ENCODE data around the gene PRKD1. TPM values are rescaled to one million over a fixed set of nuclear protein-coding genes. Genes with fewer than 3 reads are reported as not detected.
"Not testable (repeated sequence)": the region's sequence is repeated elsewhere in the genome, so short reads cannot be mapped to it uniquely, and the experiment has no call there.

PRKD1 gene
- total and polyA plus RNA-seq, 2 donors, result 2.5 to 5.6 TPM

DNA sequence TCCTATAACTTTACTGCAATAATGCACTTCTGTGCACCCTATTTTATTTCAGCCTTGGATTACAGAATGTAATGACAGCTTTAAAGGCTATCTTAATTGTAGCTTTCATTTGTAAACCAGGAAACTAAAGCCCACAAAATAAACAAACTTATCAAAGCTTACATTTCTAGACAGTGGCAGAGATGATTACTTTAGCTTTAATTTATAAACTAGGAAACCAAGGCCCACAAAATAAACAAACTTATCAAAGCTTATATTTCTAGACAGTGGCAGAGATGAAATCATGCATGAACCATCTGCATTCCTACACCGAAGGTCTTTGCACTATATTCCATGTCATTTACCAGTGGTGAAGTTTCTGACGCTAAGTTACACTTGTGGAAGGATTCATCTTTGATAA is 74.4 kb downstream of the PRKD1 start:
- Histone ChIP-seq H3K27ac (ENCODE audit: low read depth in 1 of 2, low read length in 1 of 2) (no peak overlapping the region), H3K36me3 (ENCODE audit: control insufficient read depth in 2 of 2, insufficient read depth in 2 of 2, low read length in 1 of 2) (no peaks in the 10 kb centered on the region), H3K4me1 (ENCODE audit: control insufficient read depth in 2 of 2, insufficient read depth in 2 of 2, low read length in 2 of 2) (no peaks in the 10 kb centered on the region), H3K27me3 (ENCODE audit: control insufficient read depth in 2 of 2, insufficient read depth in 1 of 2, low read length in 1 of 2) (no peaks in the 10 kb centered on the region), H3K4me3 (ENCODE audit: low read length in 2 of 2) (no peak overlapping the region), H3K9me3 (ENCODE audit: control insufficient read depth in 2 of 2, insufficient read depth in 1 of 2, low read length in 1 of 2) (no peaks in the 10 kb centered on the region)
- WGBS, result 93% methylated on average over 2 of the region's 2 CpGs
- DNase-seq (ENCODE audit: low read depth in 6 of 9, low spot score in 9 of 9), result no peak

DNA sequence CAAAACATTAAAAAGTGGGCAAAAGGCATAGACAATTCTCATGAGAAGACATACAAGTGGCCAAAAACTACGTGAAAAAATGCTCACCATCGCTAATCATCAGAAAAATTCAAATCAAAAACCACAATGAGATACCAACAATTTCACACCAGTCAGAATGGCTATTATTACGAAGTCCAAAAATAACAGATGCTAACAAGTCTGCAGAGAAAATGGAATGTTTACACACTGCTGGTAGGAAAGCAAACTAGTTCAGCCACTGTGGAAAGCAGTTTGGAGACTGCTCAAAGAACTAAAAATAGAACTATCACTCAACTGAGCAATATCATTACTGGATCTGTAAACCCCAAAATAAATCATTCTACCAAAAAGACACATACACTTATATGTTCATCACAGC is 76.2 kb downstream of the PRKD1 start:
- WGBS, result 90% methylated on average over 3 of the region's 3 CpGs
- no peaks in the 10 kb centered on the region for H3K9me3 ChIP-seq (ENCODE audit: control insufficient read depth in 2 of 2, insufficient read depth in 1 of 2, low read length in 1 of 2)
- no peak for DNase-seq (ENCODE audit: low read depth in 6 of 9, low spot score in 9 of 9)
- no peaks in the 10 kb centered on the region for H3K4me1 ChIP-seq (ENCODE audit: control insufficient read depth in 2 of 2, insufficient read depth in 2 of 2, low read length in 2 of 2)
- no peak overlapping the region for H3K4me3 ChIP-seq (ENCODE audit: low read length in 2 of 2)
- H3K27ac ChIP-seq (ENCODE audit: low read depth in 1 of 2, low read length in 1 of 2), result no peak overlapping the region
- no peaks in the 10 kb centered on the region for H3K36me3 ChIP-seq (ENCODE audit: control insufficient read depth in 2 of 2, insufficient read depth in 2 of 2, low read length in 1 of 2)
- no peaks in the 10 kb centered on the region for H3K27me3 ChIP-seq (ENCODE audit: control insufficient read depth in 2 of 2, insufficient read depth in 1 of 2, low read length in 1 of 2)

DNA sequence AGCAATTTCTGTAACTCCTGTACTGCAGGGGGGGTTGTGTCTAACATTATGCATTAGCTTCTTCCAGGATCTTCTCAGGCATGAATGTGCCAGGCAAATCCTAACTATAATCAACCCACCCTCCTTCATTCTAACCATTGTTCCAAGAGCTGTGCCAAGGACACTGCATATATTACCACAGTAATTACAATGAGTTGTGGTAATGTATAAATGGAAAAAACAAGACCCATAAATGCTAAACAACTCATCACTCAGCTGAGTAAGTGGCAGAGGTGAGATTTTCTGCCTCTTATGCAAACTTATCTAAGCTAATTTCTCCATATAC is 80.6 kb downstream of the PRKD1 start:
- Histone ChIP-seq H3K4me1 (ENCODE audit: control insufficient read depth in 2 of 2, insufficient read depth in 2 of 2, low read length in 2 of 2) (no peaks in the 10 kb centered on the region), H3K9me3 (ENCODE audit: control insufficient read depth in 2 of 2, insufficient read depth in 1 of 2, low read length in 1 of 2) (no peaks in the 10 kb centered on the region), H3K36me3 (ENCODE audit: control insufficient read depth in 2 of 2, insufficient read depth in 2 of 2, low read length in 1 of 2) (no peaks in the 10 kb centered on the region), H3K27me3 (ENCODE audit: control insufficient read depth in 2 of 2, insufficient read depth in 1 of 2, low read length in 1 of 2) (no peaks in the 10 kb centered on the region), H3K27ac (ENCODE audit: low read depth in 1 of 2, low read length in 1 of 2) (peak overlapping the region in 1 of 2 donors; percentile 57), H3K4me3 (ENCODE audit: low read length in 2 of 2) (no peak overlapping the region)
- DNase-seq (ENCODE audit: low read depth in 6 of 9, low spot score in 9 of 9), result no peak

DNA sequence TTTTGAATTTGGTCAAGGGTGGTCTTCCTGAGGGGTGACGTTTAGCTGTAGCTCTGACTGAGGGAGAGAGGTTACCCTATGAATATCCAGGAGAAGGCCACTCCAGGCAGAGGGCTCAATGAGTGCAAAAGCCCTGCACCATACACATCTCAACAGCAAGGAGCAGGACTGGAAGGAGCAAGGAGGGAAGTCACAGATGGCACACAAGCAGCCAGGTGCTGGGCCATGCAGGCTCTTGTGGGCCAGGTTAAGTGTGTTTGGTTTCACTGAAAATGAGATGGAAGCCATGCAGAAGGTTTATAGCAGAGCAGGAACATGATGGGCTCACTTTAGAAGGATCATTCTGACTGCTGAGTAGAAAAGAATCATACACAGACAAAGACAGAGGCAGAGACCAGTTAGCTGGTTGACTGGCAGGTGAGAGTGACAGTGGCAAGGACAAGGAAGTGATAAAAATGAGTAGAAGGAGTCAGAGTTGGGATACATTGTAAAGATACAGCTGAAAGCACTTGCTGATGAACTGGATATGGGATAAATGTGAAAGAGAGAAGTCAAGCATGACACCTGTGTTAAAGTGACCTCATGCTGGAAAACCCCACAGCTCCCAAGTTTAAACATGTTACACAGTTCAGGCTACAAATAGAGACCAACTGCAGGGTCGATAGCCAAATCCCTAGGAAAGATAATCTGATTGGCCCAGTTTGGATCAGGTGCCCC is 81.2 kb downstream of the PRKD1 start:
- Histone ChIP-seq H3K4me1 (ENCODE audit: control insufficient read depth in 2 of 2, insufficient read depth in 2 of 2, low read length in 2 of 2) (no peaks in the 10 kb centered on the region), H3K4me3 (ENCODE audit: low read length in 2 of 2) (no peak overlapping the region), H3K36me3 (ENCODE audit: control insufficient read depth in 2 of 2, insufficient read depth in 2 of 2, low read length in 1 of 2) (no peaks in the 10 kb centered on the region), H3K9me3 (ENCODE audit: control insufficient read depth in 2 of 2, insufficient read depth in 1 of 2, low read length in 1 of 2) (no peaks in the 10 kb centered on the region), H3K27ac (ENCODE audit: low read depth in 1 of 2, low read length in 1 of 2) (peak overlapping the region in 1 of 2 donors; percentile 71), H3K27me3 (ENCODE audit: control insufficient read depth in 2 of 2, insufficient read depth in 1 of 2, low read length in 1 of 2) (no peaks in the 10 kb centered on the region)
- 79% methylated on average over 2 of the region's 2 CpGs for WGBS
- peak in 3 of 9 donors; percentile 1 to 33 (median 2) for DNase-seq (ENCODE audit: low read depth in 6 of 9, low spot score in 9 of 9)

DNA sequence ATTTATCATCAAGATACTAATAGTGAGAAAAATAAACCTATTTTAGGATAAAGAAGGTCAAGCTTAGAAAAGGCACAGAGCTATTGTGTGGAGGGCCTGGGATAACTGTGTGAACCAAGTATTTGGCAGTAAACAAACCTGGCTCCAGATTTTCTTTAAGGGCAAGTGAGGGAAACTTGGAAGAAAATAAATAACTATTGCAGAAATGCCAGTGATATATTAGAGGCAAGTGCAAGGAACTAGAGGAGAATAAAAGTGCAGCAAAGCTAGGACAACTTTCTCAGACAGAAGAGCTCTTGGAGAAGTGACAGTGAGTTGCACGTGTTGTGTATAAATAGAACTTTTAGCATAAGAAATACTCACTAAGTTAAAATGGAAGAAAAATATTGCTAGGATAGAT is 83.7 kb downstream of the PRKD1 start:
- Histone ChIP-seq H3K9me3 (ENCODE audit: control insufficient read depth in 2 of 2, insufficient read depth in 1 of 2, low read length in 1 of 2) (peaks cover 2 to 7% of the 10 kb centered on the region in 2 donors), H3K4me1 (ENCODE audit: control insufficient read depth in 2 of 2, insufficient read depth in 2 of 2, low read length in 2 of 2) (no peaks in the 10 kb centered on the region), H3K27ac (ENCODE audit: low read depth in 1 of 2, low read length in 1 of 2) (no peak overlapping the region), H3K27me3 (ENCODE audit: control insufficient read depth in 2 of 2, insufficient read depth in 1 of 2, low read length in 1 of 2) (no peaks in the 10 kb centered on the region), H3K4me3 (ENCODE audit: low read length in 2 of 2) (no peak overlapping the region), H3K36me3 (ENCODE audit: control insufficient read depth in 2 of 2, insufficient read depth in 2 of 2, low read length in 1 of 2) (no peaks in the 10 kb centered on the region)
- no peak for DNase-seq (ENCODE audit: low read depth in 6 of 9, low spot score in 9 of 9)
- WGBS, result 87% methylated on average over 1 of the region's 1 CpG

DNA sequence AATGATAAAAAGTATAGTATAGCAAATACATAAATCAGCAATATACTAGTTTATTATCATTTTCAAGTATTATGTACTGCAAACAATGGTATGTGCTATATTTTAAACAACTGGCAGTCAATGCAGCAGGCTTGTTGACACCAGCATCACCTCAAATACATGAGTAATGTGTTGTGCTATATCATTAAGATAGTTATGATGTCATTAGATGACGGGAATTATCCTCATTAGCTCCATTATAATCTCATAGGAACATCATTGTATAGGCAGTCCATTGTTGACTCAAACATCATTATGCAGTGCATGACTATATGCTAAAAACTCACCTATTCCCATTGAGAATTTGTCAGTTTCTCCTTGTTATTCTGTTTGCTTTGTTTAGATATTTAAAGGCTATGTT is 85.4 kb downstream of the PRKD1 start:
- H3K27me3 ChIP-seq (ENCODE audit: control insufficient read depth in 2 of 2, insufficient read depth in 1 of 2, low read length in 1 of 2), result no peaks in the 10 kb centered on the region
- H3K27ac ChIP-seq (ENCODE audit: low read depth in 1 of 2, low read length in 1 of 2), result no peak overlapping the region
- H3K9me3 ChIP-seq (ENCODE audit: control insufficient read depth in 2 of 2, insufficient read depth in 1 of 2, low read length in 1 of 2), result peaks cover 2 to 7% of the 10 kb centered on the region in 2 donors
- H3K36me3 ChIP-seq (ENCODE audit: control insufficient read depth in 2 of 2, insufficient read depth in 2 of 2, low read length in 1 of 2), result no peaks in the 10 kb centered on the region
- no peaks in the 10 kb centered on the region for H3K4me1 ChIP-seq (ENCODE audit: control insufficient read depth in 2 of 2, insufficient read depth in 2 of 2, low read length in 2 of 2)
- no peak for DNase-seq (ENCODE audit: low read depth in 6 of 9, low spot score in 9 of 9)
- 38% methylated on average over 1 of the region's 1 CpG for WGBS
- no peak overlapping the region for H3K4me3 ChIP-seq (ENCODE audit: low read length in 2 of 2)

DNA sequence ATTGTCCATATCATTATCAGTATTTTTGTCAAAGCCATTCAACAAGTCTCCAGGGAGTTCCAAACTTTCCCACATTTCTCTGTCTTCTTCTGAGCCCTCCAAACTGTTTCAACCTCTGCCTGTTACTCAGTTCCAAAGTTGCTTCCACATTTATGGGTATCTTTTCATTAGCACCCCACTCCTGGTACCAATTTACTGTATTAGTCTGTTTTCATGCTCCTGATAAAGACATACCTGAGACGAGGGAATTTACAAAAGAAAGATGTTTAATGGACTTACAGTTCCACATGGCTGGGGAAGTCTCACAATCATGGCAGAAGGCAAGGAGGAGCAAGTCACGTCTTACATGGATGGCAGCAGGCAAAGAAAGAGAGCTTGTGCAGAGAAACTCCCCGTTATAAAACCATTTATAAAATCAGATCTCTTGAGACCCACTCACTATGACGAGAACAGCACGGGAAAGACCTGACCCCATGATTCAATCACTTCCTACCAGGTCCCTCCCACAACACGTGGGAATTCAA is 87.2 kb downstream of the PRKD1 start:
- not testable (repeated sequence) for H3K4me3 ChIP-seq (ENCODE audit: low read length in 2 of 2); H3K36me3 ChIP-seq (ENCODE audit: control insufficient read depth in 2 of 2, insufficient read depth in 2 of 2, low read length in 1 of 2); H3K27ac ChIP-seq (ENCODE audit: low read depth in 1 of 2, low read length in 1 of 2); H3K9me3 ChIP-seq (ENCODE audit: control insufficient read depth in 2 of 2, insufficient read depth in 1 of 2, low read length in 1 of 2); DNase-seq (ENCODE audit: low read depth in 6 of 9, low spot score in 9 of 9); H3K27me3 ChIP-seq (ENCODE audit: control insufficient read depth in 2 of 2, insufficient read depth in 1 of 2, low read length in 1 of 2); H3K4me1 ChIP-seq (ENCODE audit: control insufficient read depth in 2 of 2, insufficient read depth in 2 of 2, low read length in 2 of 2)
- 92% methylated on average over 6 of the region's 6 CpGs for WGBS

DNA sequence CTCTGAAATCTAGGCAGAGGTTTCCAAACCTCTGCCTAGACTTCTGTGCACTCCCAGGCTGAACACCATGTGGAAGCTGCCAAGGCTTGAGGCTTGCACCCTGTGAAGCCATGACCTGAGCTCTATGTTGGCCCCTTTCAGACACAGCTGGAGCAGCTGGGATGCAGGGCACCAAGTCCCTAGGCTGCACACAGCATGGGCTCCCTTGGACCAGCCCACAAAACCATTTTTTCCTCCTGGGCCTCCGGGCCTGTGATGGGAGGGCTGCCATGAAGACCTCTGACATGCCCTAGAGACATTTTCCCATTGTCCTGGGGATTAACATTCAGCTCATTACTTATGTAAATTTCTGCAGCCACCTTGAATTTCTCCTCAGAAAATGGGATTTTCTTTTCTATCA is 88.0 kb downstream of the PRKD1 start:
- not testable (repeated sequence) for DNase-seq (ENCODE audit: low read depth in 6 of 9, low spot score in 9 of 9); H3K4me1 ChIP-seq (ENCODE audit: control insufficient read depth in 2 of 2, insufficient read depth in 2 of 2, low read length in 2 of 2); H3K4me3 ChIP-seq (ENCODE audit: low read length in 2 of 2); H3K27me3 ChIP-seq (ENCODE audit: control insufficient read depth in 2 of 2, insufficient read depth in 1 of 2, low read length in 1 of 2); H3K27ac ChIP-seq (ENCODE audit: low read depth in 1 of 2, low read length in 1 of 2); H3K9me3 ChIP-seq (ENCODE audit: control insufficient read depth in 2 of 2, insufficient read depth in 1 of 2, low read length in 1 of 2); H3K36me3 ChIP-seq (ENCODE audit: control insufficient read depth in 2 of 2, insufficient read depth in 2 of 2, low read length in 1 of 2)
- 100% methylated on average over 1 of the region's 1 CpG for WGBS

DNA sequence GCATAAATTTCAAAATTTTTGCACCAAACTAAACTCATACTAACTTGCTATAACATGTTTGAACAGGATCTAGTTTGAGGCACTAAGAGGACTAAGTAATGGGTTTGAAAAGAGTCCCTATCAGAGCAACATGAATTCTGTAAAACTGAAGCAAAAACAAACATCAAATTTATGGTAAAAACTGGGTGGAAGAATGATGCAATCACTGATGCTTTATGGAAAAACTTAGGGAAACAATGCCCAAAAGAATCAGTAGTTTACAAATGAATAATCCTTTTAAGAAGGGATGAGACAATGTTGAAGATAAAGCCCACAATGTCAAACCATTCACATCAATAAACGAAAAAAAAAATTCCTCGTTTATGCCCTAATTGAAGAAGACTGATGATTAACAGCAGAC is 88.9 kb downstream of the PRKD1 start:
- Histone ChIP-seq H3K9me3 (ENCODE audit: control insufficient read depth in 2 of 2, insufficient read depth in 1 of 2, low read length in 1 of 2) (peaks cover 2 to 7% of the 10 kb centered on the region in 2 donors), H3K4me3 (ENCODE audit: low read length in 2 of 2) (no peak overlapping the region), H3K27me3 (ENCODE audit: control insufficient read depth in 2 of 2, insufficient read depth in 1 of 2, low read length in 1 of 2) (no peaks in the 10 kb centered on the region), H3K36me3 (ENCODE audit: control insufficient read depth in 2 of 2, insufficient read depth in 2 of 2, low read length in 1 of 2) (no peaks in the 10 kb centered on the region), H3K27ac (ENCODE audit: low read depth in 1 of 2, low read length in 1 of 2) (no peak overlapping the region), H3K4me1 (ENCODE audit: control insufficient read depth in 2 of 2, insufficient read depth in 2 of 2, low read length in 2 of 2) (no peaks in the 10 kb centered on the region)
- DNase-seq (ENCODE audit: low read depth in 6 of 9, low spot score in 9 of 9), result no peak
- WGBS, result 97% methylated on average over 2 of the region's 2 CpGs
